ENCODE results near the gene SULT6B1.

DNA sequence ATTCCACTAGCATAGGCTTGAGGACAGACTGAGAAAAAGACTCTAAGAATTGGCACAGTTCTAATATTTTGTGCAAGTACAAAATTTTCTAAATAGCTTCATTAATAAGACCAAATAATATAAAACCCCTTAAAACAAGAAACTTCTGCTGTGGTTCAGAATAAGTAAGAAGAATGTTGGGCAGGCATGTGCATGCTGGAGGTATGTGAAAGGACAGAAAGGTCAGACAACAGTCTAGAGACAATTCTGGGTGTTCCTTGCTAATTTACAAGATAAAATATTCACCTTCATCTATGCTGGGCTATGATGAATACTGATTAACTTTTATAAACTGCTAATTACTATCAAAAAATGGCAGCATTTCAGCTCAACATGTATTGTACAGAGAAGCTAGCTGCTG is 22.7 kb upstream of the SULT6B1 start:
- TF ChIP-seq, protein P1, sequence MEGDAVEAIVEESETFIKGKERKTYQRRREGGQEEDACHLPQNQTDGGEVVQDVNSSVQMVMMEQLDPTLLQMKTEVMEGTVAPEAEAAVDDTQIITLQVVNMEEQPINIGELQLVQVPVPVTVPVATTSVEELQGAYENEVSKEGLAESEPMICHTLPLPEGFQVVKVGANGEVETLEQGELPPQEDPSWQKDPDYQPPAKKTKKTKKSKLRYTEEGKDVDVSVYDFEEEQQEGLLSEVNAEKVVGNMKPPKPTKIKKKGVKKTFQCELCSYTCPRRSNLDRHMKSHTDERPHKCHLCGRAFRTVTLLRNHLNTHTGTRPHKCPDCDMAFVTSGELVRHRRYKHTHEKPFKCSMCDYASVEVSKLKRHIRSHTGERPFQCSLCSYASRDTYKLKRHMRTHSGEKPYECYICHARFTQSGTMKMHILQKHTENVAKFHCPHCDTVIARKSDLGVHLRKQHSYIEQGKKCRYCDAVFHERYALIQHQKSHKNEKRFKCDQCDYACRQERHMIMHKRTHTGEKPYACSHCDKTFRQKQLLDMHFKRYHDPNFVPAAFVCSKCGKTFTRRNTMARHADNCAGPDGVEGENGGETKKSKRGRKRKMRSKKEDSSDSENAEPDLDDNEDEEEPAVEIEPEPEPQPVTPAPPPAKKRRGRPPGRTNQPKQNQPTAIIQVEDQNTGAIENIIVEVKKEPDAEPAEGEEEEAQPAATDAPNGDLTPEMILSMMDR (IDR thresholded peaks at IDR 0.05): no peak
- TF ChIP-seq EP300 (IDR thresholded peaks at IDR 0.05) (no peak), POLR2A (IDR thresholded peaks at IDR 0.05) (no peak)
